H9 (cell line): ENCODE results near the gene TMEM132D. TPM values are rescaled to one million over a fixed set of nuclear protein-coding genes. Genes with fewer than 3 reads are reported as not detected.

ENCODE experiments used
- DNase-seq: peaks from one replicate; pipeline ENCODE4 v3.0.0-alpha.2; 2017
- H2AFZ ChIP-seq: one replicate; pipeline ENCODE4 v1.6.1; 2013; ENCODE audit warnings: mild to moderate bottlenecking, low read length, control low read depth, moderate library complexity
- H2AK5ac ChIP-seq: 2 replicates; pipeline ENCODE4 v1.6.1; 2013; ENCODE audit warnings: low read length, control low read depth, mixed read lengths; ENCODE audit not compliant: insufficient read length
- H2BK120ac ChIP-seq: one replicate; pipeline ENCODE4 v1.6.1; 2013; ENCODE audit warnings: low read depth, mild to moderate bottlenecking, low read length, control low read depth, inconsistent platforms; ENCODE audit not compliant: poor library complexity, severe bottlenecking
- H2BK12ac ChIP-seq: 2 replicates; pipeline ENCODE4 v1.6.1; 2013; ENCODE audit warnings: low read length, control low read depth, mixed read lengths, low read depth; ENCODE audit not compliant: insufficient read length
- H2BK15ac ChIP-seq: 2 replicates; pipeline ENCODE4 v1.6.1; 2013; ENCODE audit warnings: low read depth, low read length, control low read depth
- H2BK20ac ChIP-seq: one replicate; pipeline ENCODE4 v1.6.1; 2013; ENCODE audit warnings: low read depth, mild to moderate bottlenecking, low read length, control low read depth, inconsistent platforms; ENCODE audit not compliant: poor library complexity, severe bottlenecking
- H2BK5ac ChIP-seq: 2 replicates; pipeline ENCODE4 v1.6.1; 2013; ENCODE audit warnings: low read length, control low read depth, mixed read lengths; ENCODE audit not compliant: insufficient read length
- H3K14ac ChIP-seq: 2 replicates; pipeline ENCODE4 v1.6.1; 2013; ENCODE audit warnings: low read length, control low read depth; ENCODE audit not compliant: insufficient read depth
- H3K18ac ChIP-seq: 2 replicates; pipeline ENCODE4 v1.6.1; 2013; ENCODE audit warnings: low read depth, mild to moderate bottlenecking, mixed read lengths, low read length, control low read depth; ENCODE audit not compliant: insufficient read length
- H3K23ac ChIP-seq: 2 replicates; pipeline ENCODE4 v1.6.1; 2013; ENCODE audit warnings: low read length, control low read depth, mixed read lengths, low read depth; ENCODE audit not compliant: insufficient read length
- H3K23me2 ChIP-seq: 2 replicates; pipeline ENCODE4 v1.6.1; 2013; ENCODE audit warnings: low read depth, mild to moderate bottlenecking, mixed read lengths, low read length, control low read depth; ENCODE audit not compliant: insufficient read length, poor library complexity, severe bottlenecking
- H3K27ac ChIP-seq: 2 replicates; pipeline ENCODE4 v1.5.1; 2013; ENCODE audit warnings: low read length, control low read depth, mixed read lengths, low read depth; ENCODE audit not compliant: insufficient read length
- H3K27me3 ChIP-seq: 2 replicates; pipeline ENCODE4 v1.6.1; 2013; ENCODE audit warnings: low read length, control low read depth, inconsistent platforms; ENCODE audit not compliant: insufficient read depth
- H3K4ac ChIP-seq: 2 replicates; pipeline ENCODE4 v1.6.1; 2013; ENCODE audit warnings: low read depth, mild to moderate bottlenecking, control low read depth, inconsistent platforms, low read length, moderate library complexity
- H3K4me1 ChIP-seq: 2 replicates; pipeline ENCODE4 v1.6.1; 2013; ENCODE audit warnings: low read length, control low read depth, inconsistent platforms; ENCODE audit not compliant: insufficient read depth
- H3K4me2 ChIP-seq: 2 replicates; pipeline ENCODE4 v1.6.1; 2013; ENCODE audit warnings: low read length, control low read depth, mixed read lengths; ENCODE audit not compliant: insufficient read length, insufficient read depth
- H3K56ac ChIP-seq: 2 replicates; pipeline ENCODE4 v1.6.1; 2013; ENCODE audit warnings: low read depth, mild to moderate bottlenecking, mixed read lengths, low read length, control low read depth; ENCODE audit not compliant: insufficient read length
- H3K79me1 ChIP-seq: 2 replicates; pipeline ENCODE4 v1.6.1; 2013; ENCODE audit warnings: low read depth, mild to moderate bottlenecking, moderate library complexity, low read length, control low read depth, inconsistent platforms; ENCODE audit not compliant: insufficient read depth, poor library complexity, severe bottlenecking
- H3K79me2 ChIP-seq: 2 replicates; pipeline ENCODE4 v1.6.1; 2013; ENCODE audit warnings: low read length, control low read depth, inconsistent platforms; ENCODE audit not compliant: insufficient read depth
- H3K9ac ChIP-seq: 2 replicates; pipeline ENCODE4 v1.6.1; 2013; ENCODE audit warnings: low read length, control low read depth, mixed read lengths; ENCODE audit not compliant: insufficient read length; ENCODE audit errors: extremely low read depth
- H3K9me3 ChIP-seq: one replicate; pipeline ENCODE4 v1.6.1; 2013; ENCODE audit warnings: low read depth, low read length, inconsistent platforms; ENCODE audit not compliant: control insufficient read depth
- H3T11ph ChIP-seq: one replicate; pipeline ENCODE4 v1.6.1; 2013; ENCODE audit warnings: mild to moderate bottlenecking, low read length, control low read depth, inconsistent platforms
- H4K20me1 ChIP-seq: one replicate; pipeline ENCODE4 v1.6.1; 2013; ENCODE audit not compliant: control insufficient read depth, insufficient read length, insufficient read depth
- H4K5ac ChIP-seq: 2 replicates; pipeline ENCODE4 v1.6.1; 2013; ENCODE audit warnings: low read depth, mild to moderate bottlenecking, mixed read lengths, low read length, control low read depth; ENCODE audit not compliant: insufficient read length
- H4K8ac ChIP-seq: replicated peaks from 2 replicates; pipeline ENCODE4 v1.6.1; 2013; ENCODE audit warnings: low read length, control low read depth, mixed read lengths, low read depth; ENCODE audit not compliant: insufficient read length
- H4K91ac ChIP-seq: 2 replicates; pipeline ENCODE4 v1.6.1; 2013; ENCODE audit warnings: low read depth, mild to moderate bottlenecking, moderate library complexity, mixed read lengths, low read length, control low read depth; ENCODE audit not compliant: insufficient read length
- H3K27ac Mint-ChIP-seq, 3 experiments: 2 replicates in 2 of 3; 3 replicates in 1 of 3; pipeline ENCODE4 v1.8.0; 2020 to 2021; ENCODE audit warnings: mixed read lengths in 3 of 3, mild to moderate bottlenecking in 1 of 3, moderate library complexity in 1 of 3
- H3K27me3 Mint-ChIP-seq: 2 replicates; pipeline ENCODE4 v1.8.0; 2021; ENCODE audit warnings: low read depth, mild to moderate bottlenecking, moderate library complexity, mixed read lengths
- H3K36me3 Mint-ChIP-seq, 3 experiments: 2 replicates in 2 of 3; 3 replicates in 1 of 3; pipeline ENCODE4 v1.8.0; 2020 to 2021; ENCODE audit warnings: low read depth in 3 of 3, mixed read lengths in 3 of 3; ENCODE audit not compliant: insufficient read depth in 1 of 3
- H3K4me1 Mint-ChIP-seq, 2 experiments: 2 replicates each; pipeline ENCODE4 v1.8.0; 2020; ENCODE audit warnings: mixed read lengths in 2 of 2
- H3K4me3 Mint-ChIP-seq, 2 experiments: 2 replicates in 1 of 2; 3 replicates in 1 of 2; pipeline ENCODE4 v1.8.0; 2020 to 2021; ENCODE audit warnings: mild to moderate bottlenecking in 2 of 2, mixed read lengths in 2 of 2, moderate library complexity in 1 of 2
- H3K9me3 Mint-ChIP-seq, 2 experiments: 2 replicates in 1 of 2; 3 replicates in 1 of 2; pipeline ENCODE4 v1.8.0; 2020; ENCODE audit warnings: mild to moderate bottlenecking in 2 of 2, mixed read lengths in 2 of 2, moderate library complexity in 1 of 2
- WGBS: extraction: QIAGEN DNeasy Blood & Tissue Kit; methylation state at CpG from one replicate; pipeline ENCODE4 v1.1.7; 2013; ENCODE audit warnings: missing lambda C conversion rate, low lambda C conversion rate, mixed read lengths; ENCODE audit not compliant: insufficient read length; ENCODE audit errors: extremely low coverage; 5-methylcytosine and 5-hydroxymethylcytosine counted together
- total RNA-seq: library from RNA; stranded (reverse); gene quantifications from 2 replicates; pipeline ENCODE4 v1.2.1, GENCODE V29; 2021
- TF ChIP-seq, protein P1 (sequence below): fragments of 200-600 bp; sonication (generic); conservative IDR thresholded peaks from 3 replicates; pipeline ENCODE4 v1.8.0; 2021; ENCODE audit warnings: antibody characterized with exemption, mild to moderate bottlenecking

The TMEM132D gene
- total RNA-seq, 1 experiment from 2014 or later = 6.1 TPM

DNA sequence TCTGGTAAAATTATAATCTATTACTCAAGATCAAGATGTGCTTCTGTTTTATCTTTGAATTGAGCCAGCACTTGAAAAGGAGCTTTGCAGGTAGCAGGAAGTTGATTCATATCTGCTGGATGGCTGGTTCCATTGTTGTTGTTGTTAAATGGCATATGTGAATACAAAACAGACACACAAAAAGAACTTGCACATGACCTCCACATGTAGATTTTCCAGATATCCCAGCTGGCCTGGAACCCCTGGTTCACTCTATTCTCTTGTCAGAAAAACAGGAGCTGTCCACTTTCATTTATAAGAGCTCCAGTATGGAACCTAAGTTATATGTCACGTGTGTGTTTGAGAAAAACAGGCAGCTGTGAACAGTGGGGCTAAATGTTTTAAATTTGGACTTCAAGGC, 273.9 kb downstream of the TMEM132D start:
- no peak overlapping the region for H3K27ac ChIP-seq

More for the DNA sequence above, 273.9 kb downstream of the TMEM132D start:
- no peak overlapping the region for H4K5ac ChIP-seq
- no peak overlapping the region for H2AK5ac ChIP-seq
- H4K20me1 ChIP-seq = no peaks in the 10 kb centered on the region
- no peak overlapping the region for H3K23ac ChIP-seq
- no peak overlapping the region for H3K14ac ChIP-seq
- Mint-ChIP-seq H3K4me3 (no peak overlapping the region), H3K9me3 (peaks cover 0 to 4% of the 10 kb centered on the region in 2 experiments; a peak in 3 of 5 replicates), H3K4me1 (peaks cover 50 to 61% of the 10 kb centered on the region in 2 experiments), H3K36me3 (peaks cover 3 to 5% (median 4%) of the 10 kb centered on the region in 3 experiments; a peak in 5 of 7 replicates), H3K27me3 (no peaks in the 10 kb centered on the region; the same call in 1 of the 2 replicates), H3K27ac (no peak overlapping the region)
- H3K4me1 ChIP-seq = peaks cover 12% of the 10 kb centered on the region; the same call in 1 of the 2 replicates
- TF ChIP-seq, protein P1, sequence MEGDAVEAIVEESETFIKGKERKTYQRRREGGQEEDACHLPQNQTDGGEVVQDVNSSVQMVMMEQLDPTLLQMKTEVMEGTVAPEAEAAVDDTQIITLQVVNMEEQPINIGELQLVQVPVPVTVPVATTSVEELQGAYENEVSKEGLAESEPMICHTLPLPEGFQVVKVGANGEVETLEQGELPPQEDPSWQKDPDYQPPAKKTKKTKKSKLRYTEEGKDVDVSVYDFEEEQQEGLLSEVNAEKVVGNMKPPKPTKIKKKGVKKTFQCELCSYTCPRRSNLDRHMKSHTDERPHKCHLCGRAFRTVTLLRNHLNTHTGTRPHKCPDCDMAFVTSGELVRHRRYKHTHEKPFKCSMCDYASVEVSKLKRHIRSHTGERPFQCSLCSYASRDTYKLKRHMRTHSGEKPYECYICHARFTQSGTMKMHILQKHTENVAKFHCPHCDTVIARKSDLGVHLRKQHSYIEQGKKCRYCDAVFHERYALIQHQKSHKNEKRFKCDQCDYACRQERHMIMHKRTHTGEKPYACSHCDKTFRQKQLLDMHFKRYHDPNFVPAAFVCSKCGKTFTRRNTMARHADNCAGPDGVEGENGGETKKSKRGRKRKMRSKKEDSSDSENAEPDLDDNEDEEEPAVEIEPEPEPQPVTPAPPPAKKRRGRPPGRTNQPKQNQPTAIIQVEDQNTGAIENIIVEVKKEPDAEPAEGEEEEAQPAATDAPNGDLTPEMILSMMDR = no peak
- no peaks in the 10 kb centered on the region; the same call in 1 of the 2 replicates for H3K79me2 ChIP-seq
- no peak overlapping the region for H3K9ac ChIP-seq
- H2AFZ ChIP-seq = no peak overlapping the region
- no peaks in the 10 kb centered on the region for H3K9me3 ChIP-seq
- H2BK15ac ChIP-seq = no peak overlapping the region
- no peak overlapping the region for H3T11ph ChIP-seq
- no peaks in the 10 kb centered on the region for H3K27me3 ChIP-seq
- no peak overlapping the region for H2BK5ac ChIP-seq
- H3K56ac ChIP-seq = no peak overlapping the region
- H4K91ac ChIP-seq = no peak overlapping the region
- no peak overlapping the region for H4K8ac ChIP-seq
- H3K4ac ChIP-seq = no peak overlapping the region
- H3K23me2 ChIP-seq = no peaks in the 10 kb centered on the region
- no peak overlapping the region for H3K18ac ChIP-seq
- H3K4me2 ChIP-seq = no peak overlapping the region
- no peak for DNase-seq
- H2BK12ac ChIP-seq = no peak overlapping the region
- WGBS = no CpG with 5 or more reads among the region's 1 CpG
- no peak overlapping the region for H2BK20ac ChIP-seq
- H3K79me1 ChIP-seq = no peaks in the 10 kb centered on the region
- H2BK120ac ChIP-seq = no peak overlapping the region
